GM04504 (cell line): ENCODE results near the gene GOLGA6L7.
"Not testable (repeated sequence)": the region's sequence is repeated elsewhere in the genome, so short reads cannot be mapped to it uniquely, and the experiment has no call there.

Experiments
- DNase-seq: peaks from one replicate; pipeline ENCODE4 v3.0.0-alpha.2; 2012; ENCODE audit warnings: low read depth

Gene GOLGA6L7

GRCh38 chr15:28884151-28884940 is 35.9 kb upstream of the GOLGA6L7 start:
- no peak for DNase-seq

GRCh38 chr15:28881600-28881999 is 33.2 kb upstream of the GOLGA6L7 start:
- no peak for DNase-seq

GRCh38 chr15:28881170-28881569 is 32.7 kb upstream of the GOLGA6L7 start:
- no peak for DNase-seq

GRCh38 chr15:28880680-28881079 is 32.2 kb upstream of the GOLGA6L7 start:
- DNase-seq = no peak

- DNase-seq = no peak
Measured at GRCh38 chr15:28879551-28879950, 31.1 kb upstream of the GOLGA6L7 start.

- no peak for DNase-seq
Measured at GRCh38 chr15:28878209-28878608, 29.8 kb upstream of the GOLGA6L7 start.

- DNase-seq = no peak
Measured at GRCh38 chr15:28876845-28877185, 28.4 kb upstream of the GOLGA6L7 start.

GRCh38 chr15:28876131-28876844 is 27.8 kb upstream of the GOLGA6L7 start:
- no peak for DNase-seq

- DNase-seq = no peak
Measured at GRCh38 chr15:28875461-28876000, 27.1 kb upstream of the GOLGA6L7 start.

GRCh38 chr15:28873585-28874190 is 25.2 kb upstream of the GOLGA6L7 start:
- no peak for DNase-seq

- DNase-seq = no peak
Measured at GRCh38 chr15:28873006-28873405, 24.6 kb upstream of the GOLGA6L7 start.

GRCh38 chr15:28871168-28871567 is 22.7 kb upstream of the GOLGA6L7 start:
- no peak for DNase-seq

- DNase-seq = no peak
Measured at GRCh38 chr15:28868744-28869345, 20.4 kb upstream of the GOLGA6L7 start.

- not testable (repeated sequence) for DNase-seq
Measured at GRCh38 chr15:28861589-28862293, 13.3 kb upstream of the GOLGA6L7 start.

GRCh38 chr15:28861031-28861534 is 12.6 kb upstream of the GOLGA6L7 start:
- no peak for DNase-seq

- DNase-seq = not testable (repeated sequence)
Measured at GRCh38 chr15:28854578-28854977, 6.1 kb upstream of the GOLGA6L7 start.

- not testable (repeated sequence) for DNase-seq
Measured at GRCh38 chr15:28853654-28854053, 5.2 kb upstream of the GOLGA6L7 start.

GRCh38 chr15:28849766-28850165 is 1.3 kb upstream of the GOLGA6L7 start:
- not testable (repeated sequence) for DNase-seq

- not testable (repeated sequence) for DNase-seq
Measured at GRCh38 chr15:28849271-28849670, 827 bp upstream of the GOLGA6L7 start.

- not testable (repeated sequence) for DNase-seq
Measured at GRCh38 chr15:28847959-28848358, 485 bp downstream of the GOLGA6L7 start.

GRCh38 chr15:28847247-28847646 is 1.2 kb downstream of the GOLGA6L7 start:
- not testable (repeated sequence) for DNase-seq
